GM23248 (cell line): Measurements from ENCODE around the gene FAM53A.

Source experiments
- EZH2 ChIP-seq: fragments of 200-600 bp; sonication (generic); IDR thresholded peaks from 2 replicates; pipeline ENCODE4 v1.6.1; 2018; ENCODE audit warnings: antibody characterized with exemption, mild to moderate bottlenecking; ENCODE audit not compliant: insufficient read depth, poor library complexity, severe bottlenecking
- EZH2phosphoT487 ChIP-seq: fragments of 200-600 bp; sonication (generic); IDR thresholded peaks from 2 replicates; pipeline ENCODE4 v1.6.1; 2018; ENCODE audit warnings: antibody characterized with exemption, moderate library complexity, mild to moderate bottlenecking, low read depth; ENCODE audit not compliant: insufficient read depth

DNA sequence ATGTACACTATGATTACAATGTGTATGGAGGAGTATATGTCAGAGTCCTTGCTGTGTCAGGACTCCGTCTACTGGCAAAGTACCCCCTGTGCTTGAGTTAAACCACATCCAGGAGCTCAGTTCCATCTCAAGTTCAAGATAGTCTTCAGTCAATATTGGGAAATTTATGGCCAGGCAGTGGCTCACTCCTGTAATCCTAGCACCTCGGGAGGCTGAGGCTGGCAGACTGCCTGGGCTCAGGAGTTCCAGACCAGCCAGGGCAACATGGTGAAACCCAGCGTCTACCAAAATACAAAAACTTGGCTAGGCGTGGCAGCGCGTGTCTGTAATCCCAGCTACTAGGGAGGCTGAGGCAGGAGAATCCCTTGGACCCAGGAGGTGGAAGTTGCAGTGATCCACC is 22.2 kb upstream of the FAM53A start:
- no peak for TF ChIP-seq EZH2phosphoT487
- no peak for TF ChIP-seq EZH2
